Activated T-helper 2 cell treated with anti-CD3 and anti-CD28 coated beads, Interferon-gamma antibody, Interleukin-2, Interleukin-4, amounts not matched to agents 10 μg/mL and 5 μg/mL and 100 μg/mL, durations not matched to agents 14 hours and 24 hours and 36 hours (primary cell): ENCODE data around the gene COL28A1. TPM values are rescaled to one million over a fixed set of nuclear protein-coding genes. Genes with fewer than 3 reads are reported as not detected.

Experiments used
- DNase-seq: peaks from one replicate; pipeline ENCODE4 v3.0.0; 2021; ENCODE audit warnings: low spot score
- H3K27ac Mint-ChIP-seq: one replicate; pipeline ENCODE4 v1.8.0; 2021; ENCODE audit warnings: mixed read lengths
- H3K27me3 Mint-ChIP-seq: one replicate; pipeline ENCODE4 v1.8.0; 2021; ENCODE audit warnings: low read depth, mixed read lengths
- H3K36me3 Mint-ChIP-seq: one replicate; pipeline ENCODE4 v1.8.0; 2021; ENCODE audit warnings: low read depth, mixed read lengths
- H3K4me1 Mint-ChIP-seq: one replicate; pipeline ENCODE4 v1.8.0; 2021; ENCODE audit warnings: low read depth, mixed read lengths
- H3K4me3 Mint-ChIP-seq: one replicate; pipeline ENCODE4 v1.8.0; 2021; ENCODE audit warnings: low read depth, mild to moderate bottlenecking, moderate library complexity, mixed read lengths
- H3K9me3 Mint-ChIP-seq: one replicate; pipeline ENCODE4 v1.8.0; 2021; ENCODE audit warnings: mixed read lengths
- intact Hi-C: fragments of 100-400 bp; cut with micrococcal nuclease; formaldehyde crosslinking; loops from one replicate; pipeline ENCODE4 v1.15.1; 2023
- total RNA-seq: library from RNA; stranded (reverse); gene quantifications from 2 replicates; pipeline ENCODE4 v1.2.3, GENCODE V29; 2022

COL28A1 gene
- total RNA-seq, 1 donor from 2014 or later = 0.07 TPM

- no peaks in the 10 kb centered on the region for H3K4me1 Mint-ChIP-seq
- H3K9me3 Mint-ChIP-seq = no peaks in the 10 kb centered on the region
- no peak overlapping the region for H3K4me3 Mint-ChIP-seq
- no peak overlapping the region for H3K27ac Mint-ChIP-seq
- intact Hi-C loops = no loop called here
- peaks cover 12% of the 10 kb centered on the region for H3K27me3 Mint-ChIP-seq
- no peaks in the 10 kb centered on the region for H3K36me3 Mint-ChIP-seq
- no peak for DNase-seq
Measured at GRCh38 chr7:7435978-7436377, 99.7 kb downstream of the COL28A1 start.

- Mint-ChIP-seq H3K27ac (no peak overlapping the region), H3K27me3 (peaks cover 17% of the 10 kb centered on the region), H3K9me3 (no peaks in the 10 kb centered on the region), H3K4me3 (no peak overlapping the region), H3K36me3 (no peaks in the 10 kb centered on the region), H3K4me1 (no peaks in the 10 kb centered on the region)
- DNase-seq = no peak
- intact Hi-C loops = no loop called here
Measured at GRCh38 chr7:7434329-7434728, 101.3 kb downstream of the COL28A1 start.

GRCh38 chr7:7433811-7434210, 101.9 kb downstream of the COL28A1 start:
- Mint-ChIP-seq H3K4me3 (no peak overlapping the region), H3K4me1 (no peaks in the 10 kb centered on the region), H3K27me3 (peaks cover 21% of the 10 kb centered on the region), H3K36me3 (no peaks in the 10 kb centered on the region), H3K27ac (no peak overlapping the region), H3K9me3 (no peaks in the 10 kb centered on the region)
- intact Hi-C loops = no loop called here
- DNase-seq = no peak

GRCh38 chr7:7432979-7433378, 102.7 kb downstream of the COL28A1 start:
- Mint-ChIP-seq H3K36me3 (no peaks in the 10 kb centered on the region), H3K4me3 (no peak overlapping the region), H3K4me1 (no peaks in the 10 kb centered on the region), H3K9me3 (no peaks in the 10 kb centered on the region), H3K27ac (no peak overlapping the region), H3K27me3 (peaks cover 23% of the 10 kb centered on the region)
- intact Hi-C loops = no loop called here
- DNase-seq = no peak

- no peak overlapping the region for H3K4me3 Mint-ChIP-seq
- no peak for DNase-seq
- peaks cover 9% of the 10 kb centered on the region for H3K4me1 Mint-ChIP-seq
- peaks cover 28% of the 10 kb centered on the region for H3K27me3 Mint-ChIP-seq
- no peaks in the 10 kb centered on the region for H3K36me3 Mint-ChIP-seq
- no peaks in the 10 kb centered on the region for H3K9me3 Mint-ChIP-seq
- intact Hi-C loops = loop anchor here (10.0 kb wide), 3 partner anchors 324 to 866 kb away; no protein-coding TSS in a partner anchor
- no peak overlapping the region for H3K27ac Mint-ChIP-seq
Measured at GRCh38 chr7:7428806-7429205, 106.9 kb downstream of the COL28A1 start.

GRCh38 chr7:7427363-7427762, 108.3 kb downstream of the COL28A1 start:
- no peak overlapping the region for H3K4me3 Mint-ChIP-seq
- H3K27me3 Mint-ChIP-seq = peaks cover 26% of the 10 kb centered on the region
- no peaks in the 10 kb centered on the region for H3K36me3 Mint-ChIP-seq
- intact Hi-C loops = loop anchor here (10.0 kb wide), 3 partner anchors 323 to 867 kb away; no protein-coding TSS in a partner anchor
- no peak for DNase-seq
- no peaks in the 10 kb centered on the region for H3K9me3 Mint-ChIP-seq
- H3K27ac Mint-ChIP-seq = no peak overlapping the region
- peaks cover 9% of the 10 kb centered on the region for H3K4me1 Mint-ChIP-seq

GRCh38 chr7:7426676-7427075, 109.0 kb downstream of the COL28A1 start:
- Mint-ChIP-seq H3K4me3 (no peak overlapping the region), H3K27ac (no peak overlapping the region), H3K36me3 (no peaks in the 10 kb centered on the region), H3K27me3 (peaks cover 22% of the 10 kb centered on the region), H3K9me3 (no peaks in the 10 kb centered on the region), H3K4me1 (peaks cover 9% of the 10 kb centered on the region)
- intact Hi-C loops = loop anchor here (10.0 kb wide), 3 partner anchors 322 to 868 kb away; no protein-coding TSS in a partner anchor
- no peak for DNase-seq

- no peak for DNase-seq
- Mint-ChIP-seq H3K36me3 (no peaks in the 10 kb centered on the region), H3K4me3 (no peak overlapping the region), H3K27me3 (peaks cover 18% of the 10 kb centered on the region), H3K4me1 (peaks cover 9% of the 10 kb centered on the region), H3K9me3 (no peaks in the 10 kb centered on the region), H3K27ac (no peak overlapping the region)
- intact Hi-C loops = loop anchor here (10.0 kb wide), 3 partner anchors 321 to 869 kb away; no protein-coding TSS in a partner anchor
Measured at GRCh38 chr7:7425321-7425720, 110.4 kb downstream of the COL28A1 start.

- Mint-ChIP-seq H3K9me3 (no peaks in the 10 kb centered on the region), H3K4me3 (peak overlapping the region; percentile 60), H3K27ac (no peak overlapping the region), H3K27me3 (peaks cover 16% of the 10 kb centered on the region), H3K4me1 (peaks cover 9% of the 10 kb centered on the region), H3K36me3 (no peaks in the 10 kb centered on the region)
- intact Hi-C loops = loop anchor here (10.0 kb wide), 3 partner anchors 320 to 870 kb away; no protein-coding TSS in a partner anchor
- DNase-seq = peak; percentile 12
Measured at GRCh38 chr7:7424151-7424873, 111.4 kb downstream of the COL28A1 start.

- no peaks in the 10 kb centered on the region for H3K36me3 Mint-ChIP-seq
- intact Hi-C loops = loop anchor here (10.0 kb wide), 3 partner anchors 318 to 872 kb away; no protein-coding TSS in a partner anchor
- peaks cover 10% of the 10 kb centered on the region for H3K27me3 Mint-ChIP-seq
- DNase-seq = no peak
- H3K9me3 Mint-ChIP-seq = no peaks in the 10 kb centered on the region
- H3K27ac Mint-ChIP-seq = no peak overlapping the region
- H3K4me3 Mint-ChIP-seq = no peak overlapping the region
- peaks cover 9% of the 10 kb centered on the region for H3K4me1 Mint-ChIP-seq
Measured at GRCh38 chr7:7422641-7423040, 113.0 kb downstream of the COL28A1 start.

GRCh38 chr7:7421826-7422225, 113.8 kb downstream of the COL28A1 start:
- Mint-ChIP-seq H3K27ac (no peak overlapping the region), H3K9me3 (no peaks in the 10 kb centered on the region), H3K4me1 (peaks cover 9% of the 10 kb centered on the region), H3K4me3 (no peak overlapping the region), H3K27me3 (peaks cover 9% of the 10 kb centered on the region), H3K36me3 (no peaks in the 10 kb centered on the region)
- DNase-seq = no peak
- intact Hi-C loops = loop anchor here (10.0 kb wide), 3 partner anchors 317 to 873 kb away; no protein-coding TSS in a partner anchor

GRCh38 chr7:7418997-7419396, 116.7 kb downstream of the COL28A1 start:
- intact Hi-C loops = no loop called here
- peaks cover 3% of the 10 kb centered on the region for H3K27me3 Mint-ChIP-seq

GRCh38 chr7:7417851-7418250, 117.8 kb downstream of the COL28A1 start:
- no peak overlapping the region for H3K4me3 Mint-ChIP-seq
- no peak overlapping the region for H3K27ac Mint-ChIP-seq
- intact Hi-C loops = no loop called here
- peaks cover 9% of the 10 kb centered on the region for H3K4me1 Mint-ChIP-seq
- no peaks in the 10 kb centered on the region for H3K36me3 Mint-ChIP-seq
- DNase-seq = no peak
- H3K9me3 Mint-ChIP-seq = no peaks in the 10 kb centered on the region
- peaks cover 3% of the 10 kb centered on the region for H3K27me3 Mint-ChIP-seq

More at GRCh38 chr7:7418997-7419396, 116.7 kb downstream of the COL28A1 start:
- Mint-ChIP-seq H3K4me1 (peaks cover 9% of the 10 kb centered on the region), H3K36me3 (no peaks in the 10 kb centered on the region), H3K4me3 (no peak overlapping the region), H3K27ac (no peak overlapping the region), H3K9me3 (no peaks in the 10 kb centered on the region)
- no peak for DNase-seq
